Liver (tissue), 9 donors: ENCODE results near the gene KIN. TPM values are rescaled to one million over a fixed set of nuclear protein-coding genes. Genes with fewer than 3 reads are reported as not detected.

Experiments used
- DNase-seq: peaks from one replicate; pipeline ENCODE4 v3.0.0-alpha.2; 2017; ENCODE audit warnings: low spot score
- H3K27ac ChIP-seq, 2 donors: one replicate each; pipeline ENCODE4 v1.7.0; 2013; ENCODE audit warnings: inconsistent platforms in 2 of 2, low read length in 2 of 2, control low read depth in 1 of 2, low read depth in 1 of 2, mild to moderate bottlenecking in 1 of 2
- H3K27me3 ChIP-seq, 4 donors: one replicate each; pipeline versions ENCODE4 v1.6.1 to v1.7.0; 2013; ENCODE audit warnings: low read length in 3 of 4, inconsistent platforms in 1 of 4, mild to moderate bottlenecking in 1 of 4, moderate library complexity in 1 of 4; ENCODE audit not compliant: control insufficient read depth in 4 of 4, insufficient read depth in 4 of 4
- H3K36me3 ChIP-seq, 4 donors: one replicate each; pipeline versions ENCODE4 v1.6.1 to v1.7.0; 2013; ENCODE audit warnings: low read length in 3 of 4, mild to moderate bottlenecking in 3 of 4, low read depth in 1 of 4, moderate library complexity in 1 of 4; ENCODE audit not compliant: control insufficient read depth in 4 of 4, insufficient read depth in 3 of 4
- H3K4me1 ChIP-seq, 4 donors: one replicate each; pipeline versions ENCODE4 v1.6.1 to v1.7.0; 2013; ENCODE audit warnings: low read length in 3 of 4, mild to moderate bottlenecking in 3 of 4, moderate library complexity in 1 of 4; ENCODE audit not compliant: control insufficient read depth in 4 of 4, insufficient read depth in 4 of 4
- H3K4me3 ChIP-seq, 3 donors: one replicate each; pipeline versions ENCODE4 v1.6.1 to v1.7.0; 2013; ENCODE audit warnings: low read length in 3 of 3, control low read depth in 1 of 3, low read depth in 1 of 3, mild to moderate bottlenecking in 1 of 3
- H3K9ac ChIP-seq, 2 donors: one replicate each; pipeline ENCODE4 v1.7.0; 2013; ENCODE audit warnings: low read length in 2 of 2, mild to moderate bottlenecking in 2 of 2, moderate library complexity in 2 of 2, control low read depth in 1 of 2, low read depth in 1 of 2
- H3K9me3 ChIP-seq, 4 donors: one replicate each; pipeline versions ENCODE4 v1.6.1 to v1.7.0; 2013; ENCODE audit warnings: low read length in 3 of 4; ENCODE audit not compliant: control insufficient read depth in 4 of 4
- CTCF ChIP-seq: fragments of 150-350 bp; IDR thresholded peaks from 2 replicates; pipeline ENCODE4 v1.5.1; 2017; ENCODE audit warnings: improper control_type of control experiment, low read depth, low read length; ENCODE audit not compliant: missing input control
- FOXA2 ChIP-seq: IDR thresholded peaks from 2 replicates; pipeline ENCODE4 v1.6.1; 2016; ENCODE audit warnings: antibody characterized with exemption
- GABPA ChIP-seq, 2 donors: IDR thresholded peaks in 1 of 2; conservative IDR thresholded peaks in 1 of 2; 2 replicates each; pipeline ENCODE4 v1.6.1; 2016; ENCODE audit warnings: antibody characterized with exemption in 2 of 2, mild to moderate bottlenecking in 1 of 2, moderate library complexity in 1 of 2
- HNF4A ChIP-seq, 2 donors: conservative IDR thresholded peaks; 2 replicates each; pipeline ENCODE4 v1.6.1; 2016; ENCODE audit warnings: antibody characterized with exemption in 2 of 2, mild to moderate bottlenecking in 2 of 2
- JUND ChIP-seq, 2 donors: IDR thresholded peaks; 2 replicates each; pipeline ENCODE4 v1.6.1; 2016; ENCODE audit warnings: antibody characterized with exemption in 2 of 2
- MAX ChIP-seq: IDR thresholded peaks from 2 replicates; pipeline ENCODE4 v1.6.1; 2016; ENCODE audit warnings: antibody characterized with exemption
- NR2F2 ChIP-seq: IDR thresholded peaks from 2 replicates; pipeline ENCODE4 v1.6.1; 2016; ENCODE audit warnings: antibody characterized with exemption
- RAD21 ChIP-seq, 2 donors: IDR thresholded peaks; 2 replicates each; pipeline ENCODE4 v1.6.1; 2016; ENCODE audit warnings: antibody characterized with exemption in 2 of 2, mild to moderate bottlenecking in 2 of 2
- RXRA ChIP-seq, 2 donors: IDR thresholded peaks; 2 replicates each; pipeline ENCODE4 v1.6.1; 2017 to 2018; ENCODE audit warnings: antibody characterized with exemption in 2 of 2, mild to moderate bottlenecking in 1 of 2
- YY1 ChIP-seq: IDR thresholded peaks from 2 replicates; pipeline ENCODE4 v1.6.1; 2016; ENCODE audit warnings: antibody characterized with exemption, mild to moderate bottlenecking
- WGBS: extraction: QIAGEN DNeasy Blood & Tissue Kit; methylation state at CpG from one replicate; pipeline ENCODE4 v1.1.7; 2013; 5-methylcytosine and 5-hydroxymethylcytosine counted together
- polyA plus RNA-seq, 2 donors: library from polyadenylated mRNA; stranded (reverse) in 1 of 2; unstranded in 1 of 2; fragments of 200-250 nt in 1 of 2; fragments of >200 nt in 1 of 2; fragmentation: Nextera tagmentation in 1 of 2; extraction: Ambion mirVana in 1 of 2; gene quantifications; one replicate each; pipeline versions ENCODE4 v1.2.1 to v1.2.3, GENCODE V29; 2013 to 2015
- total RNA-seq, 2 donors: library from RNA; depleted of rRNA; stranded (reverse); fragments of >200 nt; gene quantifications; one replicate each; pipeline ENCODE4 v1.2.3, GENCODE V29; 2014
- TF ChIP-seq, protein P1 (sequence below): IDR thresholded peaks from 2 replicates; pipeline ENCODE4 v1.6.1; 2016; ENCODE audit warnings: antibody characterized with exemption, mild to moderate bottlenecking
- TF ChIP-seq, protein P2 (sequence below): IDR thresholded peaks from 2 replicates; pipeline ENCODE4 v1.6.1; 2016; ENCODE audit warnings: antibody characterized with exemption
- TF ChIP-seq, protein P3 (sequence below): IDR thresholded peaks from 2 replicates; pipeline ENCODE4 v1.6.1; 2016; ENCODE audit warnings: antibody characterized with exemption
- donor health status: healthy.
- donor health status: healthy.
- donor health status: healthy.
- donor health status: healthy.
- donor health status: healthy.

The KIN gene
- total and polyA plus RNA-seq, 4 donors: 2.4 to 3.8 (median 3.1) TPM

DNA sequence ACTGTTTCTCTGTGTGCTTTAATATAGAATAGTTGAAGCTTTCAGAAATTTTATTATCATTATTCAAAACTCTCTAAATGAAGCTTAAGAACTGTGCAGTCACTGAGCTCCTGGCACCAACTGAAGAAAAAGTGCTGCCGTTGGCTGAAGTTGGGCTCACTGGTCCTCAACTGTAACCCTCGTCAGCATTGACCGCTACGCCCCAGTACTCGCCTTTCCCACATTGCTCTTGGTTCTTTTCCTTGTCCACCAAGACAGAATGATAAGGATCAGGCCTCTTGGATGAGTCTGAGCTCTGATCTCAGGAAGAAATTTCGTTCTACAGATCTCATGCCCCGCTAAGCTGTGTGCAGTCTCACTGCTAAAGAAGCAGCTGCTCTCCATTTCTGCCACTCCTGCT, 22.6 kb upstream of the KIN start:
- Histone ChIP-seq H3K4me1 (peaks cover 0 to 3% (median 0%) of the 10 kb centered on the region in 4 donors), H3K9ac (no peak overlapping the region), H3K9me3 (no peaks in the 10 kb centered on the region), H3K27ac (no peak overlapping the region), H3K36me3 (peaks cover 5 to 18% (median 13%) of the 10 kb centered on the region in 4 donors), H3K27me3 (no peaks in the 10 kb centered on the region), H3K4me3 (no peak overlapping the region)
- WGBS: 88% methylated on average over 7 of the region's 7 CpGs
- TF ChIP-seq NR2F2 (no peak), YY1 (no peak), JUND (IDR thresholded peaks at IDR 0.05) (no peak), FOXA2 (no peak), RXRA (IDR thresholded peaks at IDR 0.05) (no peak), GABPA (IDR thresholded peaks at IDR 0.05 in 1 of 2, conservative IDR thresholded peaks at IDR 0.05 in 1 of 2) (no peak), CTCF (no peak), HNF4A (conservative IDR thresholded peaks at IDR 0.05) (no peak), RAD21 (IDR thresholded peaks at IDR 0.05) (no peak)
- TF ChIP-seq, protein P1, sequence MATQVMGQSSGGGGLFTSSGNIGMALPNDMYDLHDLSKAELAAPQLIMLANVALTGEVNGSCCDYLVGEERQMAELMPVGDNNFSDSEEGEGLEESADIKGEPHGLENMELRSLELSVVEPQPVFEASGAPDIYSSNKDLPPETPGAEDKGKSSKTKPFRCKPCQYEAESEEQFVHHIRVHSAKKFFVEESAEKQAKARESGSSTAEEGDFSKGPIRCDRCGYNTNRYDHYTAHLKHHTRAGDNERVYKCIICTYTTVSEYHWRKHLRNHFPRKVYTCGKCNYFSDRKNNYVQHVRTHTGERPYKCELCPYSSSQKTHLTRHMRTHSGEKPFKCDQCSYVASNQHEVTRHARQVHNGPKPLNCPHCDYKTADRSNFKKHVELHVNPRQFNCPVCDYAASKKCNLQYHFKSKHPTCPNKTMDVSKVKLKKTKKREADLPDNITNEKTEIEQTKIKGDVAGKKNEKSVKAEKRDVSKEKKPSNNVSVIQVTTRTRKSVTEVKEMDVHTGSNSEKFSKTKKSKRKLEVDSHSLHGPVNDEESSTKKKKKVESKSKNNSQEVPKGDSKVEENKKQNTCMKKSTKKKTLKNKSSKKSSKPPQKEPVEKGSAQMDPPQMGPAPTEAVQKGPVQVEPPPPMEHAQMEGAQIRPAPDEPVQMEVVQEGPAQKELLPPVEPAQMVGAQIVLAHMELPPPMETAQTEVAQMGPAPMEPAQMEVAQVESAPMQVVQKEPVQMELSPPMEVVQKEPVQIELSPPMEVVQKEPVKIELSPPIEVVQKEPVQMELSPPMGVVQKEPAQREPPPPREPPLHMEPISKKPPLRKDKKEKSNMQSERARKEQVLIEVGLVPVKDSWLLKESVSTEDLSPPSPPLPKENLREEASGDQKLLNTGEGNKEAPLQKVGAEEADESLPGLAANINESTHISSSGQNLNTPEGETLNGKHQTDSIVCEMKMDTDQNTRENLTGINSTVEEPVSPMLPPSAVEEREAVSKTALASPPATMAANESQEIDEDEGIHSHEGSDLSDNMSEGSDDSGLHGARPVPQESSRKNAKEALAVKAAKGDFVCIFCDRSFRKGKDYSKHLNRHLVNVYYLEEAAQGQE: no peak
- TF ChIP-seq, protein P2, sequence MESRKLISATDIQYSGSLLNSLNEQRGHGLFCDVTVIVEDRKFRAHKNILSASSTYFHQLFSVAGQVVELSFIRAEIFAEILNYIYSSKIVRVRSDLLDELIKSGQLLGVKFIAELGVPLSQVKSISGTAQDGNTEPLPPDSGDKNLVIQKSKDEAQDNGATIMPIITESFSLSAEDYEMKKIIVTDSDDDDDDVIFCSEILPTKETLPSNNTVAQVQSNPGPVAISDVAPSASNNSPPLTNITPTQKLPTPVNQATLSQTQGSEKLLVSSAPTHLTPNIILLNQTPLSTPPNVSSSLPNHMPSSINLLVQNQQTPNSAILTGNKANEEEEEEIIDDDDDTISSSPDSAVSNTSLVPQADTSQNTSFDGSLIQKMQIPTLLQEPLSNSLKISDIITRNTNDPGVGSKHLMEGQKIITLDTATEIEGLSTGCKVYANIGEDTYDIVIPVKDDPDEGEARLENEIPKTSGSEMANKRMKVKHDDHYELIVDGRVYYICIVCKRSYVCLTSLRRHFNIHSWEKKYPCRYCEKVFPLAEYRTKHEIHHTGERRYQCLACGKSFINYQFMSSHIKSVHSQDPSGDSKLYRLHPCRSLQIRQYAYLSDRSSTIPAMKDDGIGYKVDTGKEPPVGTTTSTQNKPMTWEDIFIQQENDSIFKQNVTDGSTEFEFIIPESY: no peak
- TF ChIP-seq, protein P3, sequence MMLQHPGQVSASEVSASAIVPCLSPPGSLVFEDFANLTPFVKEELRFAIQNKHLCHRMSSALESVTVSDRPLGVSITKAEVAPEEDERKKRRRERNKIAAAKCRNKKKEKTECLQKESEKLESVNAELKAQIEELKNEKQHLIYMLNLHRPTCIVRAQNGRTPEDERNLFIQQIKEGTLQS: no peak
- no peak for DNase-seq

DNA sequence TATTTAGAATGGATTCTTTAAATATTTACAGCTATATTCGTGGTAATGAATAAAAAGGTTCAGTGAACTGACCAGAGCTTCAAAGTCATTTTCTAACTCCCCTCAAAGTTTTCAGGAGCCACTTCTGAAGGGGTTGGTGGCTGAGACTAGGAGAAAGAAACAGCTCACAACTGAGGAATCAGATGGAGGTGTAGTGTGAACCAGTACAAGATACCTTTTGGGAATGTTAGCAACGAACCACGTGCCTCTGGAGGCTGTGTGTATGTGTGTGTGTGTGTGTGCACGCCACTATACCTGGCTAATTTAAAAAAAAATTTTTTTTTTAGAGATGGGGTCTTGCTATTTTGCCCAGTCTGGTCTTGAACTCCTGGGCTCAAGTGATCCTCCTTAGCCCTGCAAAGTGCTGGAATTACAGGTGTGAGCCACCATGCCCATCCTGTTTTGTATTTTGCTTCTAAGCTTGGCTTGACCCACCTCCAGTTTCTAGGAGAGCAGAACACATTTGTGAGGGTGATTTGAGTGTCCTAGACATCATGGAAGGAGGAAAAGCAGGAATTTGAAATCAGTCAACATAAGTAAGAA, 21.0 kb upstream of the KIN start:
- H3K36me3 ChIP-seq: peaks cover 7 to 32% (median 27%) of the 10 kb centered on the region in 4 donors
- H3K27me3 ChIP-seq: no peaks in the 10 kb centered on the region
- no peaks in the 10 kb centered on the region for H3K9me3 ChIP-seq
- no peak overlapping the region for H3K27ac ChIP-seq
- no peak overlapping the region for H3K4me3 ChIP-seq
- 56% methylated on average over 4 of the region's 4 CpGs for WGBS
- H3K9ac ChIP-seq: no peak overlapping the region
- no peak for DNase-seq
- H3K4me1 ChIP-seq: peaks cover 0 to 3% (median 0%) of the 10 kb centered on the region in 4 donors
- TF ChIP-seq CTCF (no peak), MAX (no peak), RXRA (IDR thresholded peaks at IDR 0.05) (no peak)
- TF ChIP-seq, protein P1: no peak
- TF ChIP-seq, protein P3: no peak
- TF ChIP-seq, protein P2: no peak
